Measurements from ENCODE around the gene NAXD. TPM values are rescaled to one million over a fixed set of nuclear protein-coding genes. Genes with fewer than 3 reads are reported as not detected.
"Not testable (repeated sequence)": the region's sequence is repeated elsewhere in the genome, so short reads cannot be mapped to it uniquely, and the experiment has no call there.

NAXD gene
- total RNA-seq, 2 donors from 2014 or later: 36.2 to 71.6 TPM

DNA sequence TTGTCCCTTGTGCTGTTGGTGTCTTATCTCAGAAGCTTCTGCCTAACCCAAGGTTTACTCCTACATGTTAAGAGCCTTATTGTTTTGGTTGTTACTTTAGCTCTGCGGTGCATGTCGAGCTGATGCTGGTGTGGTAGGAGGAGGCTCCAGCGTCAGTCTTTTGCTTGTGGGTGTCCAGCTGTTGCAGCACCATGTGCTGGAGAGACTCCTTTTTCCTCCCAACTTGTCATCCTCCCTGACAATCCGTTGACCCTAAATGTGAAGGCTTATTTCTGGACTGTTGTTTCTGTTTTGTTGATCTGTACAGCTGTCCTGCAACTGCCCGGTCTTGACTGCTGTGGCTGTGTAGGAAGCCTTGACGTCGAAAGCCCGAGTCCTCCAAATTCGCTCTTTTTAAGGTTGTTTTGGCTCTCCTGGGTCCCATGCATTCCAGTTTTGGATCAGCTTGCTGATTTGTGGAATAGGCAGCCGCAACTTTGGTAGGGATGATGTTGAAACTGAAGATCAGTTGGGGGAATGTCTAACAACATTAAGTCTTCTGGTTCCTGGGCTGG, 15.3 kb downstream of the NAXD start:
- Histone ChIP-seq H3K9me3 (no peaks in the 10 kb centered on the region), H3K27me3 (replicated peaks; ENCODE audit: insufficient read depth) (no peaks in the 10 kb centered on the region), H3K4me3 (no peak overlapping the region), H3K36me3 (peaks cover 0 to 11% of the 10 kb centered on the region in 2 donors), H3K4me1 (replicated peaks) (peaks cover 11% of the 10 kb centered on the region), H3K27ac (no peak overlapping the region)
- 76% methylated on average over 10 of the region's 10 CpGs for WGBS
- DNase-seq (ENCODE audit: low spot score): no peak
- intact Hi-C loops (cut with DNase I): no loop called here
- TF ChIP-seq POLR2AphosphoS5 (IDR thresholded peaks at IDR 0.05) (no peak), POLR2A (IDR thresholded peaks at IDR 0.05) (no peak)
- TF ChIP-seq, protein P1, sequence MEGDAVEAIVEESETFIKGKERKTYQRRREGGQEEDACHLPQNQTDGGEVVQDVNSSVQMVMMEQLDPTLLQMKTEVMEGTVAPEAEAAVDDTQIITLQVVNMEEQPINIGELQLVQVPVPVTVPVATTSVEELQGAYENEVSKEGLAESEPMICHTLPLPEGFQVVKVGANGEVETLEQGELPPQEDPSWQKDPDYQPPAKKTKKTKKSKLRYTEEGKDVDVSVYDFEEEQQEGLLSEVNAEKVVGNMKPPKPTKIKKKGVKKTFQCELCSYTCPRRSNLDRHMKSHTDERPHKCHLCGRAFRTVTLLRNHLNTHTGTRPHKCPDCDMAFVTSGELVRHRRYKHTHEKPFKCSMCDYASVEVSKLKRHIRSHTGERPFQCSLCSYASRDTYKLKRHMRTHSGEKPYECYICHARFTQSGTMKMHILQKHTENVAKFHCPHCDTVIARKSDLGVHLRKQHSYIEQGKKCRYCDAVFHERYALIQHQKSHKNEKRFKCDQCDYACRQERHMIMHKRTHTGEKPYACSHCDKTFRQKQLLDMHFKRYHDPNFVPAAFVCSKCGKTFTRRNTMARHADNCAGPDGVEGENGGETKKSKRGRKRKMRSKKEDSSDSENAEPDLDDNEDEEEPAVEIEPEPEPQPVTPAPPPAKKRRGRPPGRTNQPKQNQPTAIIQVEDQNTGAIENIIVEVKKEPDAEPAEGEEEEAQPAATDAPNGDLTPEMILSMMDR (IDR thresholded peaks at IDR 0.05): no peak

DNA sequence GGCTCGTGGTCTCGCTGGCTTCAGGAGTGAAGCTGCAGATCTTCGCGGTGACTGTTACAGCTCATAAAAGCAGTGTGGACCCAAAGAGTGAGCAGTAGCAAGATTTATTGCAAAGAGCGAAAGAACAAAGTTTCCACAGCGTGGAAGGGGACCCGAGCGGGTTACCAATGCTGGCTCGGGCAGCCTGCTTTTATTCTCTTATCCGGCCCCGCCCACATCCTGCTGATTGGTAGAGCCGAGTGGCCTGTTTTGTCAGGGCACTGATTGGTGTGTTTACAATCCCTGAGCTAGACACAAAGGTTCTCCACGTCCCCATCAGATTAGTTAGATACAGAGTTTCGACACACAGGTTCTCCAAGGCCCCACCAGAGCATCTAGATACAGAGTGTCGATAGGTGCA, 16.9 kb downstream of the NAXD start:
- H3K27me3 ChIP-seq (replicated peaks; ENCODE audit: insufficient read depth); H3K27ac ChIP-seq; H3K4me3 ChIP-seq; DNase-seq (ENCODE audit: low spot score); H3K4me1 ChIP-seq (replicated peaks); intact Hi-C loops (cut with DNase I); H3K9me3 ChIP-seq: not testable (repeated sequence)
- H3K36me3 ChIP-seq: peaks cover 0 to 24% of the 10 kb centered on the region in 2 donors
- 86% methylated on average over 15 of the region's 15 CpGs for WGBS

DNA sequence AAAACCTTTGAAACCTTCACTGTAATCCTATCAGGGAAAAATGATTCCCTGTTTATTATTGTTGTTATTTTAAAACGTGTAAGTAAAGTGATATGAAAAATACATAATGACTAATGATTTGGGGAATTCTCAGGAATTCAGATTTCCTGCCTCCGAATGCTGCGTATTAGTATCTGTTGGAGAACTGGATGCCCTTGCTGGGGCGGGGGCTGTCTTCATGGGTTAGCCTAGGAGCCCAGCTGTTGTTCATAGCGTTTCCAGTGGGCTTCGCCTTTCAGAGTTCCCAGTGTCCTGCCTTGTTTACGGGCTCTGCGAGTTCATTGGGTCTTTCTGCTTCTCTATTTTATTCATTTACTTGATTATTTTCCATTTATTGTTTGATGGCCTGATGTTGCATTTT, 18.4 kb downstream of the NAXD start:
- intact Hi-C loops (cut with DNase I): no loop called here
- peaks cover 4 to 30% of the 10 kb centered on the region in 2 donors for H3K36me3 ChIP-seq

DNA sequence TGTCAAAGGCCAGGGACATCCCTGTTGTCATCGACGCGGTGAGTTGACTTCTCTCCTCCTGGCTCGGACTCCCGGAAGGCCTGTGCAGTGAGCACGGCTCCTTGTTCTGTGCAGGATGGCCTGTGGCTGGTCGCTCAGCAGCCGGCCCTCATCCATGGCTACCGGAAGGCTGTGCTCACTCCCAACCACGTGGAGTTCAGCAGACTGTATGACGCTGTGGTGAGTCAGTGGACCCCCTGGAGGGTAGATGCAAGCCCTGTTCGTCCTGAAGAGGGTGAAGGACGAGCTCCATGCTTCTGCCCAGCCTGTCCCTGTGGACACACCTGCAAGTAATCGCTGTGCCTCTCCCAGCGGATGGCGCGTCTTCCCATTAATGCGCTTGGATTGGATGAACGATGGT, 19.2 kb downstream of the NAXD start:
- H3K4me1 ChIP-seq (replicated peaks): peaks cover 5% of the 10 kb centered on the region
- WGBS: 92% methylated on average over 19 of the region's 19 CpGs
- no peaks in the 10 kb centered on the region for H3K27me3 ChIP-seq (replicated peaks; ENCODE audit: insufficient read depth)
- H3K36me3 ChIP-seq: peaks cover 4 to 31% of the 10 kb centered on the region in 2 donors
- TF ChIP-seq POLR2AphosphoS5 (IDR thresholded peaks at IDR 0.05) (no peak), POLR2A (IDR thresholded peaks at IDR 0.05) (no peak)
- TF ChIP-seq, protein P1 (IDR thresholded peaks at IDR 0.05): no peak
- H3K4me3 ChIP-seq: no peak overlapping the region
- no peaks in the 10 kb centered on the region for H3K9me3 ChIP-seq
- intact Hi-C loops (cut with DNase I): no loop called here
- H3K27ac ChIP-seq: no peak overlapping the region
- DNase-seq (ENCODE audit: low spot score): no peak

More for the DNA sequence above, 18.4 kb downstream of the NAXD start:
- no peak overlapping the region for H3K27ac ChIP-seq
- H3K4me3 ChIP-seq: no peak overlapping the region
- peaks cover 5% of the 10 kb centered on the region for H3K4me1 ChIP-seq (replicated peaks)
- H3K9me3 ChIP-seq: no peaks in the 10 kb centered on the region
- H3K27me3 ChIP-seq (replicated peaks; ENCODE audit: insufficient read depth): no peaks in the 10 kb centered on the region
- WGBS: 85% methylated on average over 8 of the region's 8 CpGs
- TF ChIP-seq POLR2A (IDR thresholded peaks at IDR 0.05): no peak
- TF ChIP-seq, protein P1 (IDR thresholded peaks at IDR 0.05): no peak
- no peak for TF ChIP-seq POLR2AphosphoS5 (IDR thresholded peaks at IDR 0.05)
- DNase-seq (ENCODE audit: low spot score): no peak

DNA sequence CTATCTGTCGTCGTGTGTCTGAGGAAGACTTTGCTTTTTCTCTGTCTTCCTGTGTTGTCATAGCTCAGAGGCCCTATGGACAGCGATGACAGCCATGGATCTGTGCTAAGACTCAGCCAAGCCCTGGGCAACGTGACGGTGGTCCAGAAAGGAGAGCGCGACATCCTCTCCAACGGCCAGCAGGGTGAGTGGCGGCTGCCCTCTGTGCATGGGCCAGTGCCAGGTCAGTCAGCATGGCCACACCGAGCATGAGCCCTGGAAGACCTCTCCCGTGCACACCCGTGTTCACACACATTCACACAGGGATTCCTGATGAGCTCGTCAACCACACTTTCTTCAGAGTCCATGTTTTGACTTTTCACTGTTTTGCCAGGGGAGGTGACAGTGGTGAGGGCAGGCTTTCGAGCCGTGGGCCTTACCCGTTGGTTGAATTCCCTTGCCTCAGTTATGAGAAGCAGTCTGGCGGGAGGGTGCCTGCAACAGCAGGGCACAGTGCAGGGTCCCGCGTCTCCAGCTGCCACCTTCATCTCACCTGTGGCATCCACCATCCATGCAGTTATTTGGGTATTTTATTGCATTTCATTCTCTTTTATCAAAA, 20.2 kb downstream of the NAXD start:
- H3K36me3 ChIP-seq: peaks cover 4 to 31% of the 10 kb centered on the region in 2 donors
- intact Hi-C loops (cut with DNase I): no loop called here
- H3K4me3 ChIP-seq: no peak overlapping the region
- H3K4me1 ChIP-seq (replicated peaks): peaks cover 5% of the 10 kb centered on the region
- 89% methylated on average over 19 of the region's 19 CpGs for WGBS
- TF ChIP-seq, protein P1 (IDR thresholded peaks at IDR 0.05): no peak
- no peaks in the 10 kb centered on the region for H3K27me3 ChIP-seq (replicated peaks; ENCODE audit: insufficient read depth)
- H3K27ac ChIP-seq: no peak overlapping the region
- no peaks in the 10 kb centered on the region for H3K9me3 ChIP-seq
- DNase-seq (ENCODE audit: low spot score): no peak
